Suprapubic skin (tissue), 4 donors: ENCODE results near the gene GSG1L2. TPM values are rescaled to one million over a fixed set of nuclear protein-coding genes. Genes with fewer than 3 reads are reported as not detected.

ENCODE experiments used
- DNase-seq, 2 donors: peaks; one replicate each; pipeline ENCODE4 v3.0.0-alpha.2; 2019; ENCODE audit warnings: low spot score in 2 of 2
- H3K27ac ChIP-seq: fragments of 200-600 bp; sonication (generic); one replicate; pipeline ENCODE4 v1.5.1; 2019
- H3K27me3 ChIP-seq: fragments of 200-600 bp; sonication (generic); one replicate; pipeline ENCODE4 v1.5.1; 2019
- H3K36me3 ChIP-seq: fragments of 200-600 bp; sonication (generic); one replicate; pipeline ENCODE4 v1.5.1; 2019
- H3K4me1 ChIP-seq: fragments of 200-600 bp; sonication (generic); one replicate; pipeline ENCODE4 v1.5.1; 2019
- H3K4me3 ChIP-seq: fragments of 200-600 bp; sonication (generic); one replicate; pipeline ENCODE4 v1.5.1; 2019; ENCODE audit warnings: mild to moderate bottlenecking
- H3K9me3 ChIP-seq: fragments of 200-600 bp; sonication (generic); one replicate; pipeline ENCODE4 v1.5.1; 2019
- EP300 ChIP-seq: sonication (generic); formaldehyde crosslinking; IDR thresholded peaks from one replicate; pipeline ENCODE4 v1.6.1; 2017; ENCODE audit warnings: antibody characterized with exemption
- POLR2A ChIP-seq, 2 donors: fragments of 450-650 bp; IDR thresholded peaks; one replicate each; pipeline ENCODE4 v1.6.1; 2017; ENCODE audit warnings: antibody characterized with exemption in 2 of 2, mild to moderate bottlenecking in 2 of 2, moderate library complexity in 2 of 2
- POLR2AphosphoS5 ChIP-seq, 3 donors: sonication (generic); formaldehyde crosslinking; IDR thresholded peaks; one replicate each; pipeline ENCODE4 v1.6.1; 2017; ENCODE audit warnings: antibody characterized with exemption in 3 of 3
- WGBS: methylation state at CpG from one replicate; pipeline ENCODE4 v1.1.5; 2018; 5-methylcytosine and 5-hydroxymethylcytosine counted together
- total RNA-seq, 4 donors: library from RNA; depleted of rRNA; stranded (reverse); fragments of >200 nt; gene quantifications; one replicate each; pipeline ENCODE4 v1.1.0, GENCODE V29; 2016
- TF ChIP-seq, protein P1 (sequence below), 2 donors: fragments of 200-600 bp in 1 of 2; fragments of 450-650 bp in 1 of 2; sonication (generic) in 1 of 2; IDR thresholded peaks; one replicate each; pipeline ENCODE4 v1.5.1; 2016 to 2019; ENCODE audit warnings: antibody characterized with exemption in 2 of 2, mild to moderate bottlenecking in 1 of 2, moderate library complexity in 1 of 2

GSG1L2 gene
- total RNA-seq: not detected

DNA sequence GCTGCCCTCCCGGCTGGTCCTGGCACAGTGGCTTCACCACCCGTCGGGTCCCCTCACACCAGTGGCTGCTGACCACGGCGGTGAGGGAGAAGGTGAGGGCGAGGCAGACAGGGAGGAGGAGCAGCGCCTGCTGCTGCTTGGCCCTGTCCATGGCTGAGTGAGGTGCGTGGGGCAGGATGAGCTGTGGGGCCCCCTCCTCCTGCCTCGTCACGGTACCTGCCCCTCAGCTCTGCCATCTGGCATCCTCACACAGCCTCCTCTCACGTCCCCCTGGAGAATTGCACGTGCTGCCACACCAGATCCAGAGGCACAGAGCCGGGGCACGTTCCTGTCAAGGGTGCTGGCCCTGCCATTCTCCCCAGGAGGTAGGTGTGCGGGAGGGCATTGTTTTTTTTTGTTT, at the start of gene GSG1L2:
TSS of gene GSG1L2 (minus strand) at position 159 of the 400 bp plus-strand sequence. CDS start at position 151, 8 bp downstream.
- H3K27me3 ChIP-seq: peaks cover 5% of the 10 kb centered on the region
- no peaks in the 10 kb centered on the region for H3K36me3 ChIP-seq
- H3K4me3 ChIP-seq: no peak within 1 kb of the TSS
- no peak within 1 kb of the TSS for H3K27ac ChIP-seq
- TF ChIP-seq EP300: no peak
- TF ChIP-seq, protein P1, sequence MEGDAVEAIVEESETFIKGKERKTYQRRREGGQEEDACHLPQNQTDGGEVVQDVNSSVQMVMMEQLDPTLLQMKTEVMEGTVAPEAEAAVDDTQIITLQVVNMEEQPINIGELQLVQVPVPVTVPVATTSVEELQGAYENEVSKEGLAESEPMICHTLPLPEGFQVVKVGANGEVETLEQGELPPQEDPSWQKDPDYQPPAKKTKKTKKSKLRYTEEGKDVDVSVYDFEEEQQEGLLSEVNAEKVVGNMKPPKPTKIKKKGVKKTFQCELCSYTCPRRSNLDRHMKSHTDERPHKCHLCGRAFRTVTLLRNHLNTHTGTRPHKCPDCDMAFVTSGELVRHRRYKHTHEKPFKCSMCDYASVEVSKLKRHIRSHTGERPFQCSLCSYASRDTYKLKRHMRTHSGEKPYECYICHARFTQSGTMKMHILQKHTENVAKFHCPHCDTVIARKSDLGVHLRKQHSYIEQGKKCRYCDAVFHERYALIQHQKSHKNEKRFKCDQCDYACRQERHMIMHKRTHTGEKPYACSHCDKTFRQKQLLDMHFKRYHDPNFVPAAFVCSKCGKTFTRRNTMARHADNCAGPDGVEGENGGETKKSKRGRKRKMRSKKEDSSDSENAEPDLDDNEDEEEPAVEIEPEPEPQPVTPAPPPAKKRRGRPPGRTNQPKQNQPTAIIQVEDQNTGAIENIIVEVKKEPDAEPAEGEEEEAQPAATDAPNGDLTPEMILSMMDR (IDR thresholded peaks at IDR 0.05): no peak
- TF ChIP-seq POLR2A (IDR thresholded peaks at IDR 0.05): no peak
- TF ChIP-seq POLR2AphosphoS5 (IDR thresholded peaks at IDR 0.05): no peak
- H3K4me1 ChIP-seq: no peaks in the 10 kb centered on the region
- H3K9me3 ChIP-seq: no peaks in the 10 kb centered on the region
- DNase-seq: no peak
- 57% methylated on average over 8 of the region's 15 CpGs for WGBS

DNA sequence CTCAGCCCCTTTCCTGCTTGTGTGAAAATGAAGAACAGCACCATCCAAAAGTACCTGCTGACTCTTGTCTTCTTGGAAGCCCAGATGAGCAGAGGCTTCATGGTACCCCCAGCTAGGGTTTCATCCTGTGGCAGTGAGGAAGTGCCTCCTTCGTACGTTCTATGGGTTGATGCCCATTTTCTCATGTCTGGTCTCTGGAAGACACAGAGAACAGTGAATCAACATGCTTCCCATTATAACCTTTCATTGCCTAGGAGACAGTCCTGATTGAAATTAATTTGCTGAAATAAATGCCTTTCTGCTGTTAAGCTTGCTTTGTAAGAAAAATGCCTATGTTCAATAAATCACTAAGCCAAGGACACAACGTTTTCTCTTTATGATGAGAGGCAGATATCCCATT, 46.7 kb upstream of the GSG1L2 start:
- H3K27ac ChIP-seq: no peak overlapping the region
- H3K36me3 ChIP-seq: no peaks in the 10 kb centered on the region
- TF ChIP-seq POLR2AphosphoS5 (IDR thresholded peaks at IDR 0.05) (no peak), POLR2A (IDR thresholded peaks at IDR 0.05) (no peak), EP300 (no peak)
- no peaks in the 10 kb centered on the region for H3K4me1 ChIP-seq
- 48% methylated on average over 3 of the region's 3 CpGs for WGBS
- no peaks in the 10 kb centered on the region for H3K27me3 ChIP-seq
- H3K9me3 ChIP-seq: no peaks in the 10 kb centered on the region
- no peak overlapping the region for H3K4me3 ChIP-seq
- DNase-seq: no peak

DNA sequence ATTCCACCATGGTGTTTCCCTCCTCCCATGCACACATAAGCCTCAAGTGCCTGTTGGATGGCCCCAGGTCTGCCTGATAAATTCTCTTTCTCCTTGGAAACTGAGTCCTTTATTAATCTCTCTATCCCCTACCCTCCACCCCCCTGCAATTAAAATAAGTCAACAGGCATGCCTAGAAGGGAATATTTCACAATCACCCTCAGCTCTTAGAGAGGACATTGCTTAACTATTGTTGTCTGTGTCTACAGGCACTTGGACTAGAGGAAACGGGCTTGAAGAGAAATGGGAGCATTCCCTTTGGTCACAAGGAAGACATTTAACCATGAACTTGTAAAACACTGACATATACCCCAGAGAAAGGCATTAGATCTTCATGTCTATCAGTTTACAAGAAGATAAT, 43.7 kb upstream of the GSG1L2 start:
- Histone ChIP-seq H3K9me3 (peaks cover 3% of the 10 kb centered on the region), H3K27me3 (no peaks in the 10 kb centered on the region), H3K4me1 (no peaks in the 10 kb centered on the region), H3K27ac (no peak overlapping the region), H3K4me3 (no peak overlapping the region), H3K36me3 (no peaks in the 10 kb centered on the region)
- TF ChIP-seq, protein P1 (IDR thresholded peaks at IDR 0.05): no peak
- no peak for TF ChIP-seq EP300
- DNase-seq: no peak
- WGBS: 23% methylated on average over 1 of the region's 1 CpG

DNA sequence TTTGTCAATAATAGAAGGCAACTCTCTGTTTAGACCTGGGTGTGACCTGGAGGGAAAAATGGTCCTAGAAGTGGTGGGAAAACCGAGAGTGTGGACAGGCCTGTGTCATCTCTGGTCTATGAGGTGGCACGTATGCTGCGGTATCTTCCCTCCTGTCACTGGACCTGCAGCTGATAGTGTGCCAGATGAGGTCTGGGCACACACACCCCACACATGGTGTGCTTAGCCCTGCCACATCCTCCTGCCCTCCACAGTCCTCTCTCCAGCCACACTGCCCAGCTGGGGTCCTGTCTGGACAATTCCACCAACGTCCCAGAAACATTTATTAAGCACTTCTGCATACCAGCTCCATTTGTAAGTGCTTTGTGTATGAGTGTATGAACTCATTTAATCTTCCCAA, 41.1 kb upstream of the GSG1L2 start:
- TF ChIP-seq EP300: no peak
- TF ChIP-seq, protein P1 (IDR thresholded peaks at IDR 0.05): no peak
- TF ChIP-seq POLR2A (IDR thresholded peaks at IDR 0.05): no peak
- TF ChIP-seq POLR2AphosphoS5 (IDR thresholded peaks at IDR 0.05): no peak
- no peak for DNase-seq
- no peak overlapping the region for H3K4me3 ChIP-seq
- no peak overlapping the region for H3K27ac ChIP-seq
- WGBS: 88% methylated on average over 4 of the region's 4 CpGs
- H3K36me3 ChIP-seq: no peaks in the 10 kb centered on the region
- no peaks in the 10 kb centered on the region for H3K27me3 ChIP-seq
- H3K9me3 ChIP-seq: peaks cover 11% of the 10 kb centered on the region
- no peaks in the 10 kb centered on the region for H3K4me1 ChIP-seq

DNA sequence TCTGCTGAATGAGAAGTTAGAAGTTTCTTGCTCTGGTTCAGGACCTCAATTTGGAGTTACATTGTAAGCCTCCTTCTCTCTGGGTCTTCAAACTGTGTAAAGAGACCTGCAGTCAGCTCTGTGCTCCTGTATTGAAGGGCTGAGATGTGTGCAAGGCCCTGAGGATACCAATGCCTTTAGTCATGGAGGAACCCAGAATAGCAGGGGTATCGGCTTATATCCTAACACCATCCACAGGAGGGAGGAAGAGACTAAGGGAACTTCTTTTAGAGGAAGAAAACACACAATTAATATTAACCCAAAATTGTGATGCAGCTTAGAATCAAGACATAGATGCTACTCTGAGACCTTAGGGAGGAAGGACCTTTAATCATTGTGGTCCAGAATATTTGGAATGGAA, 40.3 kb upstream of the GSG1L2 start:
- H3K36me3 ChIP-seq: no peaks in the 10 kb centered on the region
- H3K27me3 ChIP-seq: no peaks in the 10 kb centered on the region
- no peak overlapping the region for H3K4me3 ChIP-seq
- H3K4me1 ChIP-seq: no peaks in the 10 kb centered on the region
- 81% methylated on average over 1 of the region's 1 CpG for WGBS
- H3K9me3 ChIP-seq: peaks cover 11% of the 10 kb centered on the region
- H3K27ac ChIP-seq: no peak overlapping the region
- TF ChIP-seq, protein P1 (IDR thresholded peaks at IDR 0.05): no peak
- TF ChIP-seq POLR2A (IDR thresholded peaks at IDR 0.05) (no peak), POLR2AphosphoS5 (IDR thresholded peaks at IDR 0.05) (no peak), EP300 (no peak)
- no peak for DNase-seq

DNA sequence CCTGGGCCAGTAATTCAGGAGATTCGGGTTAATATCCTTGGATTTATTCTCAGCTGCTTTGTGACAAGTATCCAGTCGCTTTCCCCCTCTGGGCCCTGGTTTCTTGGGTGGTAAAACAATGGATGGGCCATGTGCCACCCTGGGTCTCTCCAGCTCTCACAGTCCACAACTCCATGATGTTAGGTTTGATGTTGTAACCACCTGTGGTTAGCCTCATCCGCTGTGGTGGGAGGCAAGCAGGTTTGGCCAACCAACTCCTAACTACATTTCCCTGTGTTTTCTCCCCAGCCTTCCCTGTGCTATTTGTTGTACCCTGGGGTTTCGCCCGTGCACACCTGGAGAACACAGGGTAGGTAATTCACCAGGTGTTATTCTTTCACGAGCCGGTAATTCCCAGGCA, 39.0 kb upstream of the GSG1L2 start:
- DNase-seq: no peak
- H3K4me3 ChIP-seq: no peak overlapping the region
- H3K9me3 ChIP-seq: peaks cover 11% of the 10 kb centered on the region
- no peaks in the 10 kb centered on the region for H3K4me1 ChIP-seq
- TF ChIP-seq POLR2AphosphoS5 (IDR thresholded peaks at IDR 0.05) (no peak), EP300 (no peak), POLR2A (IDR thresholded peaks at IDR 0.05) (no peak)
- TF ChIP-seq, protein P1 (IDR thresholded peaks at IDR 0.05): no peak
- H3K36me3 ChIP-seq: no peaks in the 10 kb centered on the region
- H3K27me3 ChIP-seq: no peaks in the 10 kb centered on the region
- WGBS: 88% methylated on average over 7 of the region's 7 CpGs
- H3K27ac ChIP-seq: no peak overlapping the region
